Fibroblast of the aortic adventitia (primary cell): ENCODE data around the gene MPIG6B. TPM values are rescaled to one million over a fixed set of nuclear protein-coding genes. Genes with fewer than 3 reads are reported as not detected.
A peak's percentile ranks its signal among the peaks of the same experiment; 100 is the strongest.

Experiments used
- DNase-seq: peaks from one replicate; pipeline ENCODE4 v3.0.0-alpha.2; 2010; ENCODE audit warnings: low read depth
- H3K4me3 ChIP-seq: 2 replicates; pipeline ENCODE4 v1.5.1; 2011; ENCODE audit warnings: low read depth, mild to moderate bottlenecking, control low read depth, low read length, moderate library complexity
- CTCF ChIP-seq: IDR thresholded peaks from 2 replicates; pipeline ENCODE4 v1.5.1; 2011; ENCODE audit warnings: mild to moderate bottlenecking, low read length, control low read depth, inconsistent platforms; ENCODE audit not compliant: insufficient read depth
- total RNA-seq: library from RNA; depleted of rRNA; stranded (reverse); fragments of >200 nt; gene quantifications from 2 replicates; pipeline ENCODE4 v1.2.3, GENCODE V29; 2012; ENCODE audit warnings: low replicate concordance

Gene MPIG6B
- total RNA-seq, 1 donor = not detected

- peak; percentile 35 for TF ChIP-seq CTCF
- H3K4me3 ChIP-seq = peak overlapping the region; percentile 17
- DNase-seq = peak; percentile 82
These were observed 15.1 kb downstream of the MPIG6B start for GRCh38 chr6:31737991-31738979.

- DNase-seq = peak; percentile 98
- peak within 1 kb of the TSS; percentile 90 for H3K4me3 ChIP-seq
- no peak for TF ChIP-seq CTCF
These were observed 16.6 kb downstream of the MPIG6B start, which contains the start of gene MSH5 for GRCh38 chr6:31739639-31740396. TSS of gene MSH5 (plus strand) at chr6:31740005. CDS start at chr6:31740467, 462 bp downstream.

- peak overlapping the region; percentile 90 for H3K4me3 ChIP-seq
- DNase-seq = no peak
- TF ChIP-seq CTCF = no peak
These were observed 17.4 kb downstream of the MPIG6B start for GRCh38 chr6:31740397-31741223.

GRCh38 chr6:31741815-31742214 lies 18.6 kb downstream of the MPIG6B start:
- no peak for DNase-seq
- no peak for TF ChIP-seq CTCF
- H3K4me3 ChIP-seq = no peak overlapping the region

- no peak for TF ChIP-seq CTCF
- H3K4me3 ChIP-seq = no peak overlapping the region
- peak; percentile 22 for DNase-seq
These were observed 19.7 kb downstream of the MPIG6B start for GRCh38 chr6:31742894-31743293.

- DNase-seq = no peak
- H3K4me3 ChIP-seq = no peak overlapping the region
- no peak for TF ChIP-seq CTCF
These were observed 21.2 kb downstream of the MPIG6B start for GRCh38 chr6:31744422-31744821.
